ENCODE measurements around the gene MALL. TPM values are rescaled to one million over a fixed set of nuclear protein-coding genes. Genes with fewer than 3 reads are reported as not detected.

Gene MALL
- total and polyA plus RNA-seq, 2 of the 13 experiments (the other 11 are each of a cell fraction or from before 2014, with no cell fraction given): not detected

GRCh38 chr2:110146183-110146944, 30.7 kb upstream of the MALL start (continued):
- TF ChIP-seq THAP9 (CRISPR knock-in tag; IDR thresholded peaks at IDR 0.05; ENCODE audit: borderline replicate concordance): no peak
- peak; percentile 90 for TF ChIP-seq NCOA2 (CRISPR knock-in tag; IDR thresholded peaks at IDR 0.05)
- no peak for TF ChIP-seq ZNF530 (CRISPR knock-in tag; IDR thresholded peaks at IDR 0.05; ENCODE audit: low read depth)
- TF ChIP-seq PRDM15 (CRISPR knock-in tag; IDR thresholded peaks at IDR 0.05): no peak; the same call in 1 of the 2 replicates
- TF ChIP-seq ZNF333 (CRISPR knock-in tag; IDR thresholded peaks at IDR 0.05; ENCODE audit: borderline replicate concordance): no peak
- TF ChIP-seq ZNF781 (CRISPR knock-in tag; IDR thresholded peaks at IDR 0.05; ENCODE audit: borderline replicate concordance, not compliant biosample characterization): no peak
- TF ChIP-seq ZNF430 (CRISPR knock-in tag; IDR thresholded peaks at IDR 0.05): 0 out of 2 replicates have a peak, but pooled peaks have one; percentile 43
- peak; percentile 64 for TF ChIP-seq ZMYM4 (CRISPR knock-in tag; IDR thresholded peaks at IDR 0.05)
- no peak for TF ChIP-seq ZNF570 (CRISPR knock-in tag; IDR thresholded peaks at IDR 0.05; ENCODE audit: borderline replicate concordance)
- no peak for TF ChIP-seq SUZ12 (IDR thresholded peaks at IDR 0.05; ENCODE audit: low read depth, low read length)
- TF ChIP-seq ZNF362 (CRISPR knock-in tag; IDR thresholded peaks at IDR 0.05; ENCODE audit: borderline replicate concordance): no peak
- TF ChIP-seq ZNF619 (CRISPR knock-in tag; IDR thresholded peaks at IDR 0.05): no peak
- TF ChIP-seq ZNF709 (CRISPR knock-in tag; IDR thresholded peaks at IDR 0.05): no peak
- TF ChIP-seq ZNF281 (CRISPR knock-in tag; IDR thresholded peaks at IDR 0.05; ENCODE audit: borderline replicate concordance): peak; percentile 34; the same call in 1 of the 2 replicates
- TF ChIP-seq NR2C2 (CRISPR knock-in tag; IDR thresholded peaks at IDR 0.05; ENCODE audit: borderline replicate concordance): peak; percentile 50; the same call in 1 of the 2 replicates
- peak; percentile 60; the same call in 1 of the 2 replicates for TF ChIP-seq ATF2 (CRISPR knock-in tag; IDR thresholded peaks at IDR 0.05)
